CD4-positive, alpha-beta T cell treated with Interleukin-15 for 1 hour (primary cell): ENCODE results near the gene MICU1.

Source experiments
- DNase-seq: peaks from one replicate; pipeline ENCODE4 v3.0.0-alpha.2; 2020

Gene MICU1

DNA sequence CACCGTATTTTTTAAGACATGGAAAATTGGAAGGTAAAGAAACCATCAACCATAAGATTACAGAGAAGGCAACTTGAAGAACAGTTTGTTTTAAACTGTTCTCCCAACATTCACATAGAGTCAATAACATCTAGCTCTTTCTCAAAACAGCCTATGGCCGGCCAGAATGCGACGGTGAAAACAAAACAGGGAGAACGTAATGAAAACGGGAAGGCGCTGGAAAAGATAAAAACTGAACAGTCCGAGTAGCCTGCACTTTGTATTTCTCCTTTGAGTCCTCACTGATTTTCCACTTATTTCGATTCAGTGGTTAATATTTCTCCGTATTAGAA lies 637 bp downstream of the MICU1 start:
- DNase-seq = no peak

DNA sequence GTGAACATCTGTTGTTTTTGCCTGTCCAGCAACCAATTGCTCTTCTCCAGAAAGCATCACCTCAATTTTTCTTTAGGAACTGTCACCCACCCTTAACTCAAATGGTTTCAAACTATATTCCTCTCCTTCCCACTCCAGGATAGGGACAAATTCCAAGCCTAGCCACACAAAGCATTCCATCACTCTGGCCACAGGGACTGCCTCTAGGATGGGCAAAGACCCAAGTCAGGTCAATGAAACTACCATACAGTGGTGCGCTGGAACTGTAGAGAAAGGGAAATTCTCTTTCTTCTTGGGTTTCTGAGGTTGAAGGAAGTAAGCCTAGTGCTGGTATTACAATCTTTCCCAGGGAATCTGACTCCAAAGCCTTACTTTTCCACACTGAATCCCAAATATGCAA lies 3.6 kb downstream of the MICU1 start:
- DNase-seq = no peak

- DNase-seq = no peak
Measured at GRCh38 chr10:72616716-72617115, 9.2 kb downstream of the MICU1 start.

- no peak for DNase-seq
Measured at GRCh38 chr10:72615970-72616369, 9.9 kb downstream of the MICU1 start.

- no peak for DNase-seq
Measured at GRCh38 chr10:72612203-72612826, 13.6 kb downstream of the MICU1 start.

DNA sequence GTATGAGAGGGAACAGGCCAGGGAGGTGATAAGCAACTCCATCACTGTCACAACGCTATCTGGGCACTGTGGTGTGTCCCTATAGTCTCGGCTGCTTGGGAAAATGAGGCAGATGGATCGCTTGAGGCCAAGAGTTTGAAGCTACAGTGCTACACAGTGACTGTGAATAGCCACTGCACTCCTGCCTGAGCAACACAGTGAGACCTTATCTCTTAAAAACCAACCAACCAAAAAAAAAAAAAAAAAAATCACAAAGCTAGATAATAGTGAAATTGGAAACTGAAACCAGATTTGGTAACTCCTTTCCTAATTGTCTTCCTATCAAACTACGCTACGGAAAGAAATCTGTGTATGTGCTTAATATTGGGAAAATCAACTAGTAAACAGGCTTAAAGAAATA lies 14.1 kb downstream of the MICU1 start:
- no peak for DNase-seq

DNA sequence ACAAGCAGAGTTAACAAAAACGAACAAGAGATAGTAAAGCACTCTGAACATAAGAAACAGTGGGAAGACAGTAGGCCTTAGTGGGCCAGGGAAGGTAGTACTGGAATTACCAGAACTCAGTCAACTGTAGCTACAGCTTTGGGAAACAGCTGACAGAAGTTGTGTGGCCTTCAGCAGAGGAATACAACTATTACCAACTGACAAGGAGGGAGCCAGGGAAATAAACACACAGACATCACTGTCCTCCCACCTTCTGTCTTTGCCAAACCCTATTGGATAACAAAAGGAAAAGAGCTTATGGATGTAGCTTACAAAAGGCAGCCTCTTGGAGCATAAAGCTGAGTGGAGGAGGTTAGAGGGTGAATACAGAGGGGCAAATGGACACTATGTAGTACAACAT lies 15.4 kb downstream of the MICU1 start:
- no peak for DNase-seq

DNA sequence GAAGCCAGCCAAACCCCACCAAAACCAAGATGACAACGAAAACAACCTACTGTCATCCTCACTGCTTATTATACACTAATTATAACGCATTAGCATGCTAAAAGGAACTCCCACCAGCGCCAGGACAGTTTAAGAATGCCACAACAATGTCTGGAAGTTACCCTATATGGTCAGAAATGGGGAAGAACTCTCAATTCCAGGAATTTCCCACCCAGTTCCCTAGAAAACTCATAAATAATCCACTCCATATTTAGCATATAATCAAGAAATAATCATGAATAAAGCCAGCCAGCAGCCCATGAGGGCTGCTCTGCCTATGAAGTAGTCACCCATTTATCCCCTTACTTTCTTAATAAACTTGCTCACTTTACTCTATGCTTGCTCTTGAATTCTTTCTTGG lies 20.8 kb downstream of the MICU1 start:
- no peak for DNase-seq

GRCh38 chr10:72601144-72601543 lies 24.7 kb downstream of the MICU1 start:
- no peak for DNase-seq

DNA sequence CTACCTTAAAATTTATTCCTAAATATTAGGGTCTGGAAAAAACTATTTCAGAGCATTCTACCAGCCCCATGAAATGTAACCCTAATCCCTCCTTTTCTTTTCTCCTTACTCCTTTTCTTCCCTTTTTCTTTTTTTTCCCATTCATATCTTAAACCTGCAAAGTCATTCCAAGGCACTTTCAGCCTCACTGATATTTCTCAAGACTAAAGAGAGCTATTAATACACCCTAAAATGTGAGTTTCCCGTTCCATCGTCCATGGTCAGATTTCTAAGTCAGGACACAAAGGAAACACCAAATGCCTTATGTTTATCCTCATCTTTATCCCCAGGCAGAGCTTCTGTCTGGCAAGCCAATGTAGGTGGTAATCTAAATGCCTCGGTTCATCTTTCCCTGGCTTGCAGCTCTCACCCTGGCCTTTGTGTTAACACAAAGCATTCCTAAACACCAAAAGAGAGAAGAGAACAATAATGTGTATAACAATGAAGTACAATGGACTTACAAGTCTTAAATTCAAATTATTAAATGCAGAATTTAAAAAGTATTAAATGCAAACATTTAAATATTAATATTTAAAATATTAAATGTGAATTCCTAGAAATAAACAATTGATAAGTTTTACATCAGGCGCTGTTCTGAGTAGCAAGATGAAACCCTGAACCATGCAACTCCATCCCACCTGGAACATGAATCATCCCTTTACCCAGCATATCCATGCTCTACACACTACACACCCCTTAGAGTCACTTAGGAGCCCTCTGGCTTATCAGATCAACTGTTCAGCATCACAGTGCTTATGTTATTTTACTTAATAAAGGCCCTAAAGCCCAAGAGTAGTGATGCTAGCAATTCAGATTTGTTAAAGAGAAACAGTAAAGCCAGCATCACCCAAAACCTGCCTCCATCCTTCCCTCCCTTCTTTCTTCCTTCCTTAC lies 26.8 kb downstream of the MICU1 start:
- no peak for DNase-seq

DNA sequence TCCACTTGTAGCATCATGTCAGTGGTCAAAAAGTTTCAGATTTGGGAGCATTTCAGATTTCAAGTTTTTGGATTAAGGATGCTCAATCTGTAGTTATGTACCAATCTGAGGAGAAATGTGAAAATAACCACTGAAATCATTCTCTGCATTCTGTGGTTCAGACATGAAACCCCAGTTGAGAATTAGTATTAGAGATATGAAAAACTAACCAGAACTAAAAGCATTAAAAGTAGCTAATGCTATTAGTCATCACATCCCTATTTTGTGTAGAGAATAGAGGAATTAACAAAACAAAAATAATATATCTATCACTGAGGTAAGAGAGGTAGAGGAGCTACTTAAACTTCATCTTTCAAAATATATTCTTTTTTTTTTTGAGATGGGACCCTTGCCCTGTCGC lies 28.0 kb downstream of the MICU1 start:
- no peak for DNase-seq

GRCh38 chr10:72595436-72595835 lies 30.4 kb downstream of the MICU1 start:
- no peak for DNase-seq

- DNase-seq = no peak
Measured at GRCh38 chr10:72593963-72594362, 31.9 kb downstream of the MICU1 start.

- DNase-seq = no peak
Measured at GRCh38 chr10:72588266-72588665, 37.6 kb downstream of the MICU1 start.

- DNase-seq = no peak
Measured at GRCh38 chr10:72587568-72587967, 38.3 kb downstream of the MICU1 start.

DNA sequence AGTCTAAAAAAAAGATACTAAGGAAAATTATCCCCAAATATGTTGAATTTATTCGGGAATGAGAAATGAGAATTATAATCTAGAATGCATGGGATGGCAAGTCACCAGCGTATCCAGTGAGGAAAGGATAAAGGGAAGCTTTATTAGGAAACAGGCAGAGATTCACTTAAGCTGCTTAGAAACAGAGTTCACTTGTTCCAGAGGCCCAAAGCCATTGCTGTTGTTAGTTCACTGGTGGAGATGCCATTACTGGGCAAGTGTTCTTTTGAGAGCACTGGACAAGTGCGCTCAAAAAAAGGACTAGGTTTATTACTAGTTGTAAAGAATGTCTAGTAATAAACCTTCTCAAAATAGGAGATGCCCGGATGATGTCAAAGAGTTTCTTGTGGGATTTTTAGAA lies 51.2 kb downstream of the MICU1 start:
- DNase-seq = no peak

DNA sequence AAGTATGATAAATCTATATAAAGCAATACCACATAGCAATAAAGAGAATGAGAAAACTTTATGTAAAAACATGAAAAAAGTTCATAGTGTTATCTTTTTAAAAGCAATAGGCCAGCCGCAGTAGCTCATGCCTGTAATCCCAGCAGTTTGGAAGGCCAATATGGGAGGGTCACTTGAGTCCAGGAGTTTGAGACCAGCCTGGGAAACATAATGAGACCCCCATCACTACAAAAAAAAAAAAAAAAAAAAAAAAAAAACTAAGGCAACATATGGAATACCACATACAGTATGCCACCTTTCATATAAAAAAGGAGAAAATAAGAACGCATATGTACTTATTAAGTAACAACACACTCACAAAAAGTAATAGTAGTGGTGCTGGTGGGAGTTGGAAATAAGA lies 52.8 kb downstream of the MICU1 start:
- DNase-seq = no peak

- no peak for DNase-seq
Measured at GRCh38 chr10:72567889-72568640, 57.8 kb downstream of the MICU1 start.

DNA sequence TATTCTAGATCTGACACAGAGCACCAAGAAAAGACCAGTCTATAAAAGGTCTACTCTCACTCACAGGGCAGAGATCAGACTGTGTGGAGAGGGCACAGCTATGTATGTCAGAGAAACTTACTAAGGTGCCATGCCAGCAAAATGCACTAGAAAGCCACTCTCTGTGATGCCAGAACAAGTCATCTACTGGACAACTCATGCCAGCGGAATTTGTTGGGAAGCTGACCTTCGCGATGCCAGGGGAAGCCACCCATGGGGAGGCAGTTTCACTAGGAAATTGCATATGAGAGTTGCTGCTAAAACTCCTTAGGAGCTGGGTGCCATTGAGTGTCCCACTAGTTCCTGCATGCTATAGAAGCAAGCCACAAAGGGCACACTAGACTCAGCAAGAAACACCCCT lies 58.5 kb downstream of the MICU1 start:
- no peak for DNase-seq

- no peak for DNase-seq
Measured at GRCh38 chr10:72564596-72564995, 61.3 kb downstream of the MICU1 start.

GRCh38 chr10:72563327-72563932 lies 62.4 kb downstream of the MICU1 start:
- DNase-seq = no peak

DNA sequence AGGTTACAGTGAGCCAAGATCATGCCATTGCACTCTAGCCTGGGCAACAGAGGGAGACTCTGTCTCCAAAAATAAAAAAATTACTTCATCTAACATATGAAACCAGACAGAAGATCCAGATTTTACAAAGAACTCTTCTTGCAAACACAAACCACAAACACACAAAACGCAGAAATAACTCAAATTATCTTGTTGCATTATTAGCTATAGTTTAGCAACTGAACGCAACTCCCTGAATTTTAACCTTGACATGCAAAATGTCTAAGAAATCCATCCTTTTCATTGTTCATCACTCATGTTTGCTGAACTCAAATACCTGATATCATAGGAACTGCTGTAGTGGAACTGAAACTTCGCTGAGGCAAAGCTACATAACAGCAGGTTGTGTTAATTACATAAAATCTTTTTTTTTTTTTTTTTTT lies 64.1 kb downstream of the MICU1 start:
- no peak for DNase-seq

GRCh38 chr10:72557362-72557761 lies 68.5 kb downstream of the MICU1 start:
- no peak for DNase-seq
